SK-MEL-5 (cell line): ENCODE data around the gene CISD2. TPM values are rescaled to one million over a fixed set of nuclear protein-coding genes. Genes with fewer than 3 reads are reported as not detected.
"Not testable (repeated sequence)": the region's sequence is repeated elsewhere in the genome, so short reads cannot be mapped to it uniquely, and the experiment has no call there.

Experiments
- DNase-seq: peaks from one replicate; pipeline ENCODE4 v3.0.0-alpha.2; 2016; ENCODE audit warnings: low read depth, low spot score
- in situ Hi-C: cut with HindIII; loops from 2 replicates; pipeline ENCODE4 v1.10.0; 2016; ENCODE audit warnings: low sequenced_read_pairs, high pct_unique_total_duplicates, low pct_unique_long_range_greater_than_20kb
- small RNA-seq, 2 experiments: library from RNA; depleted of rRNA; stranded (forward); fragments of <200 nt; gene quantifications; one replicate each; pipeline ENCODE3, GENCODE V24; 2014
- total RNA-seq: library from RNA; depleted of rRNA; stranded (reverse); fragments of >200 nt; shearing (Covaris generic); gene quantifications from 2 replicates; pipeline ENCODE4 v1.2.3, GENCODE V29; 2014; rRNA removed

Gene CISD2
- total RNA-seq, 1 experiment from 2014 or later, result 86.5 TPM

GRCh38 chr4:102881343-102881742, 12.6 kb downstream of the CISD2 start:
- in situ Hi-C loops, result no loop called here
- DNase-seq, result no peak

DNA sequence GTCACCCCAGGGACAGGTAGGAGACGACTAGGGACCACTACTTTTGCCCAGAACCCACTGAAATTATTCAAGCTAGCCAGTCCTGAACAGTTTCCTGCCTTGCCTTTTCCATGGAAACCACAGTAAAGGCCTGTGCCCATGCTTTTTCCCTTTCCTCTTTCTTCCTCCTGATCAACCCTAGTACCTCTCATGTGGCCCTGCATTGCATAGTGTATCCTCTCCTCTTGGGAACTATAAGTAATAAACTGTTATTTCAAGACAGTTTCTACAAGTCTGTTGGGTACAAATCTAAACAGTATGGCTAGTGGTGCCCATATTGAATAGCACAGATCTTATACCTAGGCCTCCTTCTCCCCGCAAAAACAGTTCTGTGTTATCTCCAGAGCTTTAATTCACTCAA, 14.5 kb downstream of the CISD2 start:
- no peak for DNase-seq
- in situ Hi-C loops, result no loop called here

DNA sequence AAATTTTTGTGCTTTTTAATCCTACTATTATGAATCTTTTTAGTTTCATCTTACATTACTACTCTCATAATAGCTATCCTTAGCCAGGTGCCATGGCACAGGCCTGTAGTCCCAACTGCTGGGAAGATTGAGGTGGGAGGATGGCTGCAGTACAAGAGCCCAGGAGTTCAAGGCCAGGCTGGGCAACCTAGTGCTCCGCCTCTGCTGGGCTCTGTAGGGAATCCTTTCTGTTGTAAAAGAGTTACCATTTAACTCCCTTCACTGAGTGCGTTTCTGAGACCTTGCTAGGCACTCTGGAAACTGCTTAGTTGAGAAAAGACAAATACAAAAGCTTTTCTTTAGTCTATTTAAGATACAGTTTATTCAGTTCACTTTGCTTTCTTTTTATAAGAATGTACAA, 19.8 kb downstream of the CISD2 start:
- in situ Hi-C loops, result not testable (repeated sequence)

GRCh38 chr4:102889866-102890265, 21.1 kb downstream of the CISD2 start:
- in situ Hi-C loops, result not testable (repeated sequence)

More for the DNA sequence above, 19.8 kb downstream of the CISD2 start:
- DNase-seq, result not testable (repeated sequence)

GRCh38 chr4:102896547-102896946, 27.8 kb downstream of the CISD2 start:
- DNase-seq, in situ Hi-C loops: not testable (repeated sequence)

More at GRCh38 chr4:102889866-102890265, 21.1 kb downstream of the CISD2 start:
- DNase-seq, result not testable (repeated sequence)

- in situ Hi-C loops, DNase-seq: not testable (repeated sequence)
Observed at GRCh38 chr4:102897610-102898009, 28.8 kb downstream of the CISD2 start.

- in situ Hi-C loops, result no loop called here
- DNase-seq, result no peak
Observed at GRCh38 chr4:102901804-102902203, 33.0 kb downstream of the CISD2 start.

GRCh38 chr4:102918859-102919258, 50.1 kb downstream of the CISD2 start:
- DNase-seq, result no peak
- in situ Hi-C loops, result no loop called here

DNA sequence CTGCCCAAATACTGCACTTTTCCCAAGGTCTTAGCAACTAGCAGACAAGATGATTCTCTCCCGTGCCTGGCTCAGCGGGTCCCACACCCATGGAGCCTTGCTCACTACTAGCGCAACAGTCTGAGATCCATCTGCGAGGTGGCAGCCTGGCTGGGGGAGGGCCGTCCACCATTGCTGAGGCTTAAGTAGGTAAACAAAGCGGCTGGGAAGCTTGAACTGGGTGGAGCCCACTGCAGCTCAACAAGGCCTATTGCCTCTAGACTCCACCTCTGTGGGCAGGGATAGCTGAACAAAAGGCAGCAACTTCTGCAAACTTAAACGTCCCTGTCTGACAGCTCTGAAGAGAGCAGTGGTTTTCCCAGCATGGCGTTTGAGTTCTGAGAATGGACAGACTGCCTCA, 50.9 kb downstream of the CISD2 start:
- DNase-seq, in situ Hi-C loops: not testable (repeated sequence)

DNA sequence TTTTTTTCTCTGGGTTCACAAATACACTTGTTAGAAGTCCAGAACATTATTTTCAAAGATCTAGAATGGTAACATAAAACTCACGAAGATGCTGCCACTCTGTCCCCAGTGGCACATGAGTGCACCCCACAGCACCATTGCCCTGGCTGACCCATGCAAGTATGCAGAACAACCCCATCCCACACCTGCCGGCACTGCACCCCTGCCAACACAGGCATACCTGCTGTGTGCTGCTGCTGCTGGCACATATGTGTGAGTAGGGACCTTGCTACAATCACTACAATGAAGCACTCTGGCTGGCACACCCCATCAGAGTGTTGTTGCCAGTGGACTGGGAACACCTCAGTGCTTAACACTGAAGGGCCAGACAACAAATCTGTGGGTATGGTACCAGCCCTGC, 66.9 kb downstream of the CISD2 start:
- DNase-seq, result no peak
- in situ Hi-C loops, result no loop called here

- in situ Hi-C loops, result not testable (repeated sequence)
Observed at GRCh38 chr4:102938063-102938462, 69.3 kb downstream of the CISD2 start.

More at GRCh38 chr4:102938063-102938462, 69.3 kb downstream of the CISD2 start:
- not testable (repeated sequence) for DNase-seq

Small RNA genes within 50 kb of the gene (small RNA-seq; reads per million reads assigned to genes)
- 0 reads per million in 2 experiments for gene RNU7-151P

Other genes with a start within 250 kb of the CISD2 start
- 30.6 and 41.7 TPM in 2 replicates for gene MANBA, start 108.0 kb upstream of the CISD2 start, total RNA-seq
- 344 and 353 TPM in 2 replicates for gene UBE2D3, start 41.4 kb upstream of the CISD2 start, total RNA-seq
- 1.3 and 3.4 TPM in 2 replicates for gene SLC9B1, start 150.7 kb downstream of the CISD2 start, total RNA-seq
- 9.1 and 13.1 TPM in 2 replicates for gene SLC9B2, start 207.8 kb downstream of the CISD2 start, total RNA-seq
- gene BDH2, start 230.8 kb downstream of the CISD2 start, total RNA-seq, result 42.9 and 48.8 TPM in 2 replicates